ENCODE data around the gene MXD4. TPM values are rescaled to one million over a fixed set of nuclear protein-coding genes. Genes with fewer than 3 reads are reported as not detected.

The MXD4 gene
- total RNA-seq, 1 experiment from 2014 or later: 20.4 TPM

DNA sequence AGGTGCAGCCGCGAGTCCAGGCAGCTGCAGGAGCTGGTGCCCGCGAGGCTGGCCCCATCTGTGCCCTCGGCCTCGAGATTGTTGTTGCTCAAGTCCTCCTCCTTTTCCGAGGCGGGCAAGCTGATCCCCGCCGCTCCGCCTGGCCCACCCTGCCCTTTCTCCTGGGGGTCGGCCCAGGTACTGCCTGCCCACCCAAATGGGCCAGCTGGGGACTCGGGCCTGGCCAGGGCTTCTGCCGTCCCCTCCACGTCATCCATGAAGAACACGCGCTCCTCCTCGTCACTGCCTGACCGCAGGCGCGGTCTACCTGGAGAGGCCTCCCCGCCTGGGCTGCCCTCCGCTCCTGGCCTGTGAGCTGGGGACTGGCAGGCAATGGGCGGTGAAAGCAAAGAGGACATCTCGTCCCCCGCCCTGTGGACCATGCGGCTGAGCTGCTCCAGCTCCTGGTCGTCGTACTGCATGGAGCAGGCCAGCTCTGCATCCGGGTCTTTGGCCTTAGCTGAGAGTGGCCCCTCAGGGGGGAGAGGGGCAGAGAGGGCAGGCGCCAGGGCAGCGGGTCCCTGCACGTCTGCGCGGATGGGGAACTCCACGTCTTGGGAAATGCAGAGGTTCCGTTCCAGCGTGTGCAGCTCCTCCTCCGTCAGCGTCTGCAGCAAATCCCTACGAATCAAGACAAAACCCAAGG lies 43.1 kb upstream of the MXD4 start (continued):
- no peak for TF ChIP-seq TEAD4 (CRISPR knock-in tag; IDR thresholded peaks at IDR 0.05)
- TF ChIP-seq NR3C1 (CRISPR knock-in tag; conservative IDR thresholded peaks at IDR 0.05; ENCODE audit: low read depth): no peak
- no peak for TF ChIP-seq CREB1 (CRISPR knock-in tag; IDR thresholded peaks at IDR 0.05)

DNA sequence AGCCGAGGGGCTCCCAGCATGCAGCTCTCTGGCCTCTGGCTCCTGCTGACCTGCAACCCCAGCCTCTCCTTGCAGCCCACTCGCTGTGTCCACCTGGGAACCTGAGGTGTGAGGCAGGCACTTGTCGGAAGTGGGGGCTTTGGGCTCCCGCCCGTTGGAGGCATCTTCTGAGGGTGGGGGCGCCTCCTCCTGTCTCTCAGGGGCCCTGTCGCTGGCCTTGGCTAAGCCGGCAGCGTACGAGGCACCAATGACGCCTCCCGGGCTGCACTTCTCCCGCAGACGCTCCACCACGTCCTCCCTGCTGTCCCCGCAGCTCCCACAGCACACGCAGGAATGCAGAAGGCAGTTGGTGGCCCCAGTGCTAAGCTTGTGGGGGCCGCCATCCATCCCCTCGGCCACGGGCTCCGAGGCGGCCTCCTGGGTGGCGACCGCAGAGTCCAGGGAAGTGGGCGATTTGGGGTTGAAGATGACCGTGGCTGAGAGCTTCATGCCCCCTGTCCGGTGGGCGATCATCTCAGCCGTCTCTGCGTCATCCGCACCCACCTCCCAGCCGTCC lies 42.5 kb upstream of the MXD4 start:
- DNase-seq (ENCODE audit: low spot score) (no peak), ATAC-seq (no peak)
- no peak for TF ChIP-seq FOXJ3 (CRISPR knock-in tag; IDR thresholded peaks at IDR 0.05; ENCODE audit: borderline replicate concordance)
- no peak for TF ChIP-seq GRHL2 (CRISPR knock-in tag; IDR thresholded peaks at IDR 0.05; ENCODE audit: insufficient replicate concordance, severe bottlenecking)
- no peak for TF ChIP-seq IRF2 (CRISPR knock-in tag; IDR thresholded peaks at IDR 0.05; ENCODE audit: borderline replicate concordance, low read depth)
- TF ChIP-seq ZNF396 (CRISPR knock-in tag; IDR thresholded peaks at IDR 0.05; ENCODE audit: borderline replicate concordance): no peak
- no peak for TF ChIP-seq EMX1 (CRISPR knock-in tag; IDR thresholded peaks at IDR 0.05)
- TF ChIP-seq CREB1 (CRISPR knock-in tag; IDR thresholded peaks at IDR 0.05): no peak
- TF ChIP-seq, protein P1, sequence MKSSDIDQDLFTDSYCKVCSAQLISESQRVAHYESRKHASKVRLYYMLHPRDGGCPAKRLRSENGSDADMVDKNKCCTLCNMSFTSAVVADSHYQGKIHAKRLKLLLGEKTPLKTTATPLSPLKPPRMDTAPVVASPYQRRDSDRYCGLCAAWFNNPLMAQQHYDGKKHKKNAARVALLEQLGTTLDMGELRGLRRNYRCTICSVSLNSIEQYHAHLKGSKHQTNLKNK (CRISPR knock-in tag; IDR thresholded peaks at IDR 0.05): no peak
- TF ChIP-seq, protein P2, sequence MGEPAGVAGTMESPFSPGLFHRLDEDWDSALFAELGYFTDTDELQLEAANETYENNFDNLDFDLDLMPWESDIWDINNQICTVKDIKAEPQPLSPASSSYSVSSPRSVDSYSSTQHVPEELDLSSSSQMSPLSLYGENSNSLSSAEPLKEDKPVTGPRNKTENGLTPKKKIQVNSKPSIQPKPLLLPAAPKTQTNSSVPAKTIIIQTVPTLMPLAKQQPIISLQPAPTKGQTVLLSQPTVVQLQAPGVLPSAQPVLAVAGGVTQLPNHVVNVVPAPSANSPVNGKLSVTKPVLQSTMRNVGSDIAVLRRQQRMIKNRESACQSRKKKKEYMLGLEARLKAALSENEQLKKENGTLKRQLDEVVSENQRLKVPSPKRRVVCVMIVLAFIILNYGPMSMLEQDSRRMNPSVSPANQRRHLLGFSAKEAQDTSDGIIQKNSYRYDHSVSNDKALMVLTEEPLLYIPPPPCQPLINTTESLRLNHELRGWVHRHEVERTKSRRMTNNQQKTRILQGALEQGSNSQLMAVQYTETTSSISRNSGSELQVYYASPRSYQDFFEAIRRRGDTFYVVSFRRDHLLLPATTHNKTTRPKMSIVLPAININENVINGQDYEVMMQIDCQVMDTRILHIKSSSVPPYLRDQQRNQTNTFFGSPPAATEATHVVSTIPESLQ (CRISPR knock-in tag; IDR thresholded peaks at IDR 0.05): no peak
- TF ChIP-seq, protein P3, sequence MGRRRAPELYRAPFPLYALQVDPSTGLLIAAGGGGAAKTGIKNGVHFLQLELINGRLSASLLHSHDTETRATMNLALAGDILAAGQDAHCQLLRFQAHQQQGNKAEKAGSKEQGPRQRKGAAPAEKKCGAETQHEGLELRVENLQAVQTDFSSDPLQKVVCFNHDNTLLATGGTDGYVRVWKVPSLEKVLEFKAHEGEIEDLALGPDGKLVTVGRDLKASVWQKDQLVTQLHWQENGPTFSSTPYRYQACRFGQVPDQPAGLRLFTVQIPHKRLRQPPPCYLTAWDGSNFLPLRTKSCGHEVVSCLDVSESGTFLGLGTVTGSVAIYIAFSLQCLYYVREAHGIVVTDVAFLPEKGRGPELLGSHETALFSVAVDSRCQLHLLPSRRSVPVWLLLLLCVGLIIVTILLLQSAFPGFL (CRISPR knock-in tag; IDR thresholded peaks at IDR 0.05; ENCODE audit: borderline replicate concordance): no peak
- no peak for TF ChIP-seq ZNF416 (CRISPR knock-in tag; IDR thresholded peaks at IDR 0.05)
- TF ChIP-seq, protein P4, sequence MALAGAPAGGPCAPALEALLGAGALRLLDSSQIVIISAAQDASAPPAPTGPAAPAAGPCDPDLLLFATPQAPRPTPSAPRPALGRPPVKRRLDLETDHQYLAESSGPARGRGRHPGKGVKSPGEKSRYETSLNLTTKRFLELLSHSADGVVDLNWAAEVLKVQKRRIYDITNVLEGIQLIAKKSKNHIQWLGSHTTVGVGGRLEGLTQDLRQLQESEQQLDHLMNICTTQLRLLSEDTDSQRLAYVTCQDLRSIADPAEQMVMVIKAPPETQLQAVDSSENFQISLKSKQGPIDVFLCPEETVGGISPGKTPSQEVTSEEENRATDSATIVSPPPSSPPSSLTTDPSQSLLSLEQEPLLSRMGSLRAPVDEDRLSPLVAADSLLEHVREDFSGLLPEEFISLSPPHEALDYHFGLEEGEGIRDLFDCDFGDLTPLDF (CRISPR knock-in tag; IDR thresholded peaks at IDR 0.05): no peak
- TF ChIP-seq, protein P5, sequence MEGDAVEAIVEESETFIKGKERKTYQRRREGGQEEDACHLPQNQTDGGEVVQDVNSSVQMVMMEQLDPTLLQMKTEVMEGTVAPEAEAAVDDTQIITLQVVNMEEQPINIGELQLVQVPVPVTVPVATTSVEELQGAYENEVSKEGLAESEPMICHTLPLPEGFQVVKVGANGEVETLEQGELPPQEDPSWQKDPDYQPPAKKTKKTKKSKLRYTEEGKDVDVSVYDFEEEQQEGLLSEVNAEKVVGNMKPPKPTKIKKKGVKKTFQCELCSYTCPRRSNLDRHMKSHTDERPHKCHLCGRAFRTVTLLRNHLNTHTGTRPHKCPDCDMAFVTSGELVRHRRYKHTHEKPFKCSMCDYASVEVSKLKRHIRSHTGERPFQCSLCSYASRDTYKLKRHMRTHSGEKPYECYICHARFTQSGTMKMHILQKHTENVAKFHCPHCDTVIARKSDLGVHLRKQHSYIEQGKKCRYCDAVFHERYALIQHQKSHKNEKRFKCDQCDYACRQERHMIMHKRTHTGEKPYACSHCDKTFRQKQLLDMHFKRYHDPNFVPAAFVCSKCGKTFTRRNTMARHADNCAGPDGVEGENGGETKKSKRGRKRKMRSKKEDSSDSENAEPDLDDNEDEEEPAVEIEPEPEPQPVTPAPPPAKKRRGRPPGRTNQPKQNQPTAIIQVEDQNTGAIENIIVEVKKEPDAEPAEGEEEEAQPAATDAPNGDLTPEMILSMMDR (IDR thresholded peaks at IDR 0.05): no peak
- no peak for TF ChIP-seq SP1 (CRISPR knock-in tag; conservative IDR thresholded peaks at IDR 0.05)
- no peak for TF ChIP-seq ZNF671 (CRISPR knock-in tag; IDR thresholded peaks at IDR 0.05)
- TF ChIP-seq GTF2I (CRISPR knock-in tag; conservative IDR thresholded peaks at IDR 0.05): no peak
- TF ChIP-seq TP53 (CRISPR knock-in tag; IDR thresholded peaks at IDR 0.05): no peak
- no peak for TF ChIP-seq MYBL2 (CRISPR knock-in tag; IDR thresholded peaks at IDR 0.05)
- no peak for TF ChIP-seq ZNF219 (CRISPR knock-in tag; IDR thresholded peaks at IDR 0.05; ENCODE audit: borderline replicate concordance)
- H3K4me1 Mint-ChIP-seq: no peaks in the 10 kb centered on the region
- ChIA-PET CTCF (interaction anchor here (0.6 to 1.6 kb wide), 3 partner anchors 57 to 114 kb away, joined by 3 to 7 read pairs (median 3); partner anchors contain the start of genes CFAP99 and ZFYVE28), POLR2A (no interaction called here)
- H3K27me3 Mint-ChIP-seq (ENCODE audit: low read depth): no peaks in the 10 kb centered on the region; the same call in 1 of the 2 replicates
- H3K27ac Mint-ChIP-seq: no peak overlapping the region
- H3K9me3 Mint-ChIP-seq: peaks cover 27% of the 10 kb centered on the region
- peaks cover 14% of the 10 kb centered on the region for H3K36me3 Mint-ChIP-seq
- H3K4me3 Mint-ChIP-seq: no peak overlapping the region

Measured in WTC11 (cell line).